ENCODE measurements around the gene PPP1R12B. TPM values are rescaled to one million over a fixed set of nuclear protein-coding genes. Genes with fewer than 3 reads are reported as not detected.
"Not testable (repeated sequence)": the region's sequence is repeated elsewhere in the genome, so short reads cannot be mapped to it uniquely, and the experiment has no call there.

The PPP1R12B gene
- total RNA-seq, 2 donors from 2014 or later: 18.2 to 33.0 TPM

GRCh38 chr1:202348005-202348508, 442 bp upstream of the PPP1R12B start:
- Histone ChIP-seq H3K4me1 (peaks cover 29% of the 10 kb centered on the region), H3K9me3 (no peaks in the 10 kb centered on the region), H3K4me3 (no peak overlapping the region), H3K27ac (peak overlapping the region in 1 of 4 donors; percentile 88), H3K27me3 (no peaks in the 10 kb centered on the region), H3K36me3 (replicated peaks in 1 of 2; ENCODE audit: insufficient read depth in 1 of 2, low read depth in 2 of 2) (no peaks in the 10 kb centered on the region)
- intact Hi-C loops (cut with DNase I): no loop called here
- no peak for TF ChIP-seq CTCF (IDR thresholded peaks at IDR 0.05)
- TF ChIP-seq POLR2A (IDR thresholded peaks at IDR 0.05): no peak
- ATAC-seq (no peak), DNase-seq (no peak)
- 47 to 50% methylated on average over 6 of the region's 6 CpGs for WGBS, 2 donors

GRCh38 chr1:202349206-202349928, 868 bp downstream of the PPP1R12B start:
- H3K36me3 ChIP-seq (replicated peaks in 1 of 2; ENCODE audit: insufficient read depth in 1 of 2, low read depth in 2 of 2): no peaks in the 10 kb centered on the region
- no peak for ATAC-seq
- peak overlapping the region; percentile 87 to 88 (median 88) for H3K27ac ChIP-seq
- intact Hi-C loops (cut with DNase I): no loop called here
- DNase-seq: peak in 2 of 4 donors; percentile 8 to 43
- peaks cover 29% of the 10 kb centered on the region for H3K4me1 ChIP-seq
- peak overlapping the region; percentile 69 to 99 for H3K4me3 ChIP-seq
- 3 to 4% methylated on average over 12 of the region's 12 CpGs for WGBS, 2 donors
- H3K27me3 ChIP-seq: no peaks in the 10 kb centered on the region
- no peaks in the 10 kb centered on the region for H3K9me3 ChIP-seq
- TF ChIP-seq CTCF (IDR thresholded peaks at IDR 0.05) (no peak), POLR2A (IDR thresholded peaks at IDR 0.05) (no peak)

GRCh38 chr1:202351725-202352124, 3.2 kb downstream of the PPP1R12B start:
- Histone ChIP-seq H3K36me3 (replicated peaks in 1 of 2; ENCODE audit: insufficient read depth in 1 of 2, low read depth in 2 of 2) (no peaks in the 10 kb centered on the region), H3K27ac (no peak overlapping the region), H3K4me1 (peaks cover 29% of the 10 kb centered on the region), H3K9me3 (no peaks in the 10 kb centered on the region), H3K27me3 (no peaks in the 10 kb centered on the region), H3K4me3 (no peak overlapping the region)
- intact Hi-C loops (cut with DNase I): no loop called here
- 48 to 53% methylated on average over 2 of the region's 2 CpGs for WGBS, 2 donors
- no peak for DNase-seq
- TF ChIP-seq POLR2A (IDR thresholded peaks at IDR 0.05) (no peak), CTCF (IDR thresholded peaks at IDR 0.05) (no peak)
- no peak for ATAC-seq

- DNase-seq; H3K27me3 ChIP-seq; ATAC-seq; H3K9me3 ChIP-seq; H3K36me3 ChIP-seq (replicated peaks in 1 of 2; ENCODE audit: insufficient read depth in 1 of 2, low read depth in 2 of 2); intact Hi-C loops (cut with DNase I); H3K27ac ChIP-seq; H3K4me3 ChIP-seq: not testable (repeated sequence)
- H3K4me1 ChIP-seq: peaks cover 32% of the 10 kb centered on the region
- WGBS, 2 donors: 79 to 85% methylated on average over 11 of the region's 11 CpGs
Observed at GRCh38 chr1:202352583-202353197, 4.2 kb downstream of the PPP1R12B start.

- H3K4me3 ChIP-seq: no peak overlapping the region
- TF ChIP-seq POLR2A (IDR thresholded peaks at IDR 0.05) (no peak), CTCF (IDR thresholded peaks at IDR 0.05) (no peak)
- no peaks in the 10 kb centered on the region for H3K36me3 ChIP-seq (replicated peaks in 1 of 2; ENCODE audit: insufficient read depth in 1 of 2, low read depth in 2 of 2)
- intact Hi-C loops (cut with DNase I): no loop called here
- H3K4me1 ChIP-seq: peaks cover 17% of the 10 kb centered on the region
- no peak overlapping the region for H3K27ac ChIP-seq
- ATAC-seq (no peak), DNase-seq (no peak)
- no peaks in the 10 kb centered on the region for H3K9me3 ChIP-seq
- H3K27me3 ChIP-seq: no peaks in the 10 kb centered on the region
Observed at GRCh38 chr1:202355944-202356553, 7.5 kb downstream of the PPP1R12B start.

Measured in body of pancreas (tissue), 4 donors.